Fibroblast of lung (primary cell): ENCODE data around the gene CDH4. TPM values are rescaled to one million over a fixed set of nuclear protein-coding genes. Genes with fewer than 3 reads are reported as not detected.

ENCODE experiments used
- DNase-seq, 2 donors: peaks; one replicate each; pipeline versions ENCODE4 v3.0.0 to v3.0.0-alpha.2; 2010; ENCODE audit warnings: low read depth in 2 of 2
- H2AFZ ChIP-seq: 2 replicates; pipeline ENCODE4 v1.5.1; 2012; ENCODE audit warnings: low read length, control low read depth, inconsistent platforms
- H3K27ac ChIP-seq: 2 replicates; pipeline ENCODE4 v1.5.1; 2011; ENCODE audit warnings: low read length, control low read depth; ENCODE audit not compliant: insufficient read depth
- H3K27me3 ChIP-seq: 2 replicates; pipeline ENCODE4 v1.5.1; 2011; ENCODE audit warnings: mild to moderate bottlenecking, low read length; ENCODE audit not compliant: control insufficient read depth, insufficient read depth
- H3K36me3 ChIP-seq: 2 replicates; pipeline ENCODE4 v1.5.1; 2011; ENCODE audit warnings: low read length; ENCODE audit not compliant: control insufficient read depth, insufficient read depth
- H3K4me1 ChIP-seq: 2 replicates; pipeline ENCODE4 v1.5.1; 2011; ENCODE audit warnings: low read length; ENCODE audit not compliant: control insufficient read depth, insufficient read depth; ENCODE audit errors: extremely low read depth
- H3K4me2 ChIP-seq: 2 replicates; pipeline ENCODE4 v1.5.1; 2011; ENCODE audit warnings: low read length, control low read depth; ENCODE audit not compliant: insufficient read depth; ENCODE audit errors: extremely low read depth
- H3K4me3 ChIP-seq, 4 experiments: fragments of 200-600 bp in 1 of 4; sonication (generic) in 1 of 4; replicated peaks in 1 of 4; 2 replicates each; pipeline ENCODE4 v1.5.1; 2011 to 2016; ENCODE audit warnings: low read length in 4 of 4, low read depth in 3 of 4, mild to moderate bottlenecking in 3 of 4, control low read depth in 2 of 4, inconsistent platforms in 1 of 4, mixed read lengths in 1 of 4; ENCODE audit not compliant: insufficient read depth in 1 of 4; ENCODE audit errors: control extremely low read depth in 1 of 4
- H3K79me2 ChIP-seq: 2 replicates; pipeline ENCODE4 v1.5.1; 2012; ENCODE audit warnings: mild to moderate bottlenecking, low read length, inconsistent platforms; ENCODE audit not compliant: control insufficient read depth, insufficient read depth
- H3K9ac ChIP-seq: 2 replicates; pipeline ENCODE4 v1.5.1; 2011; ENCODE audit warnings: mild to moderate bottlenecking, low read length, control low read depth; ENCODE audit not compliant: insufficient read depth
- H3K9me3 ChIP-seq: 2 replicates; pipeline ENCODE4 v1.5.1; 2012; ENCODE audit warnings: low read depth, low read length; ENCODE audit not compliant: control insufficient read depth, insufficient read depth
- H4K20me1 ChIP-seq: 2 replicates; pipeline ENCODE4 v1.5.1; 2011; ENCODE audit warnings: low read length; ENCODE audit not compliant: control insufficient read depth, insufficient read depth; ENCODE audit errors: extremely low read depth
- CTCF ChIP-seq, 2 donors: IDR thresholded peaks in 1 of 2; conservative IDR thresholded peaks in 1 of 2; 1 replicate in 1 of 2; 2 replicates in 1 of 2; pipeline ENCODE4 v1.5.1; 2011 to 2012; ENCODE audit warnings: low read length in 2 of 2, control low read depth in 1 of 2, inconsistent platforms in 1 of 2, low read depth in 1 of 2, mild to moderate bottlenecking in 1 of 2
- EZH2 ChIP-seq: IDR thresholded peaks from 2 replicates; pipeline ENCODE4 v1.5.1; 2012; ENCODE audit warnings: low read length, control low read depth, mild to moderate bottlenecking; ENCODE audit errors: missing control alignments
- polyA plus RNA-seq, 2 donors: library from polyadenylated mRNA; depleted of rRNA in 1 of 2; stranded (reverse) in 1 of 2; unstranded in 1 of 2; fragments of >200 nt; gene quantifications; 2 replicates each; pipeline ENCODE4 v1.2.1, GENCODE V29; 2011 to 2012; ENCODE audit warnings: missing spikeins in 1 of 2
- total RNA-seq: library from RNA; depleted of rRNA; stranded (reverse); fragments of >200 nt; gene quantifications from 2 replicates; pipeline ENCODE4 v1.2.1, GENCODE V29; 2014

The CDH4 gene
- total and polyA plus RNA-seq, 2 donors (not counting 1 experiment from before 2014, with no cell fraction given): 4.8 to 6.8 TPM

GRCh38 chr20:61878478-61879302, 626.6 kb downstream of the CDH4 start:
- no peak for TF ChIP-seq EZH2
- TF ChIP-seq CTCF (conservative IDR thresholded peaks at IDR 0.05 in 1 of 2, IDR thresholded peaks at IDR 0.05 in 1 of 2; ENCODE audit: low read depth in 1 of 2, low read length in 2 of 2): no peak
- Histone ChIP-seq H4K20me1 (no peaks in the 10 kb centered on the region), H3K9me3 (no peaks in the 10 kb centered on the region), H3K4me3 (no peak overlapping the region), H3K79me2 (no peaks in the 10 kb centered on the region), H3K4me2 (no peak overlapping the region), H3K9ac (no peak overlapping the region), H3K4me1 (no peaks in the 10 kb centered on the region), H2AFZ (no peak overlapping the region), H3K27ac (no peak overlapping the region), H3K27me3 (no peaks in the 10 kb centered on the region), H3K36me3 (no peaks in the 10 kb centered on the region)
- DNase-seq: no peak

DNA sequence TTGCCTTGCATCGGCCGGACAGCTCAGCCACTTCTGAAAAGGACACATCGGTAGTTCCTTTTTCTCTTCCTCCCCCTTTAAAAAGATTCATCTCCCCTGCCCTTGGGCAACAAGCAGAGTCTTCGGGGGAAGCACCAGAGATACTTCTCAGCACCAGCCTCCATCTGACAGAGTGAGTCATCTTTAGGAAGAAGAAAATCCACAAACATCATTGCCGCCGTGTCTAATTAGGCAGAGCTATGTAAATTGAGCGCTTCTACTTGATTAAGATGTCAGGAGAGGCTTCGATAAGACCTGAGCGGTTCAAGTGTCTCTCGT, 627.2 kb downstream of the CDH4 start:
- no peak overlapping the region for H2AFZ ChIP-seq
- no peak overlapping the region for H3K4me2 ChIP-seq
- no peak overlapping the region for H3K27ac ChIP-seq
- H3K9me3 ChIP-seq: no peaks in the 10 kb centered on the region
- H3K27me3 ChIP-seq: no peaks in the 10 kb centered on the region
- no peaks in the 10 kb centered on the region for H3K36me3 ChIP-seq
- H3K79me2 ChIP-seq: no peaks in the 10 kb centered on the region
- no peak overlapping the region for H3K9ac ChIP-seq
- DNase-seq: no peak
- H3K4me3 ChIP-seq: no peak overlapping the region
- H4K20me1 ChIP-seq: no peaks in the 10 kb centered on the region
- TF ChIP-seq CTCF (conservative IDR thresholded peaks at IDR 0.05 in 1 of 2, IDR thresholded peaks at IDR 0.05 in 1 of 2; ENCODE audit: low read depth in 1 of 2, low read length in 2 of 2) (no peak), EZH2 (no peak)
- no peaks in the 10 kb centered on the region for H3K4me1 ChIP-seq

- H3K4me1 ChIP-seq: no peaks in the 10 kb centered on the region
- no peaks in the 10 kb centered on the region for H3K9me3 ChIP-seq
- no peaks in the 10 kb centered on the region for H3K79me2 ChIP-seq
- H4K20me1 ChIP-seq: no peaks in the 10 kb centered on the region
- H3K27ac ChIP-seq: no peak overlapping the region
- TF ChIP-seq CTCF (conservative IDR thresholded peaks at IDR 0.05 in 1 of 2, IDR thresholded peaks at IDR 0.05 in 1 of 2; ENCODE audit: low read depth in 1 of 2, low read length in 2 of 2) (no peak), EZH2 (no peak)
- no peak overlapping the region for H2AFZ ChIP-seq
- no peak for DNase-seq
- no peak overlapping the region for H3K4me3 ChIP-seq
- no peak overlapping the region for H3K4me2 ChIP-seq
- H3K27me3 ChIP-seq: no peaks in the 10 kb centered on the region
- no peak overlapping the region for H3K9ac ChIP-seq
- no peaks in the 10 kb centered on the region for H3K36me3 ChIP-seq
Observed at GRCh38 chr20:61879694-61880093, 627.6 kb downstream of the CDH4 start.
